ENCODE results near the gene CLEC1B.
"Not testable (repeated sequence)": the region's sequence is repeated elsewhere in the genome, so short reads cannot be mapped to it uniquely, and the experiment has no call there.

CLEC1B gene

GRCh38 chr12:9999016-9999415 is at the start of gene CLEC1B:
CLEC1B (minus strand) TSS chr12:9999121; CDS start chr12:9999100, 21 bp downstream.
- DNase-seq, result no peak

DNA sequence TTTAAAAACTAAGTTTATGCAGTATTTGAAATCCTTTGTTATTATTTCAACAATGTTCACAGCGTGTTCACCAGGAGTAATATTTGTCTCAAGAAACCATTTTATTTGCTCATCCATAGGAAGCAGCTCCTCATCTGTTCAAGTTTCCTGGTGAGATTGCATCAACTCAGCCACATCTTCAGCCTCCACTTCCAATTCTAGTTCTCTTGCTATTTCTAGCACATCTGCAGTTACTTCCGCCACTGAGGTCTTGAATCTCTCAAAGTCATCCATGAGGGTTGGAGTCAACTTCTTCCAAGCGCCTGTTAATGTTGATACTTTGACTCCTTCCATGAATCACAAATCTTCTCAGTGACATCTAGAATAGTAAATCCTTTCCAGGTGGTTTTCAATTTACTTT is 49.6 kb upstream of the CLEC1B start:
- no peak for DNase-seq

DNA sequence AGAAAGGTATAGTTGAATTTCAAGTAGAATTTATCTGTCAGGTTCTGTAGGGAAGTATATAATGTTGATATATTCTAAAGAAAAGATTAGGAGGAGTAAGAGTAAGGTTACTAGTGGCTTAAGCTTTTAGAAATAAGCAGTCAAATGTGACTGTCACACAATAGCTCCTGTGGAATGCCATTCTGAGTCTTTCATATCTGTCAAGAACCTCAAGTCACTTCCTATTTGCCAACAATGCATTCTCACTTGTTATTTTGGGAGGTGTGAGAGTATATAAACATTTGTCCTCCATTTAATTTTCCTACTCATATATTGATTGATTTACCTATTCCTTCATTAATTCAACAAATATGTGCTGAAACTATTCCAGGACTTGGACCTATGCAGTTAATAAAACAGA is 43.2 kb upstream of the CLEC1B start:
- DNase-seq, result no peak

DNA sequence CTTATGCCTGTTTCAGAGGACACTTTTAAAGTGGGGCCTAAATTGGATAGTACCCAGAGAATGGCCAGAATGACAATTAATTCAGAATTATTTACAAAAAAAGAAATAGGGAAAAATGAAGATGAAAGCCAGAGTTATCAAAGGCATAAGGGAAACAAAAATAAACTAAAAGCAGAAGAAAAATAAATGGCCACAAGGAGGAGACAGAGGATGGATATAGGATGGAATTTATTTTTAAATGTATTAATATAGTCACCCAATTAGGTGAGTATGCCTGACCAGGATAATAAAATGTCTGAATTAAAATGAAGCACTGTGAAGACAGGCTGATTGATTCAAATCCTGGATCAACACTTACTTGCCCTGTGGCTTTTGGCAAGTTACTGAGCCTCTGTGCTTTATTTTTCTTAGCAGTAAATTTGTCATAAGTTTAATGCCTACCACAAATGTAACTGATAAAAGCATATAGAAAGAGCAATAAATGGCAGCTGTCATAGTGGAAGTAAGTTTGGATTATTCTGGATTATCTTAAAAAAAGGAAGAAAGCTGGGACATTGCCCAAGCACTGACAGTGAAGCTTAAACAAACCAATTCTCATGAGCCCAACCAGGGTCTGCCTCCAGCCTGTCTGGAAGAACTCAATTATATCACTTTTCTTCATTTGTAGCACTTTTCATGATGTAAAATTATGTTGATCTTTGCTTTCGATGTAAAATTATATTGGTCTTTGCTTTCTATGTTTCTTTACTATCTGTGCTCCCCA is 35.0 kb upstream of the CLEC1B start:
- no peak for DNase-seq

DNA sequence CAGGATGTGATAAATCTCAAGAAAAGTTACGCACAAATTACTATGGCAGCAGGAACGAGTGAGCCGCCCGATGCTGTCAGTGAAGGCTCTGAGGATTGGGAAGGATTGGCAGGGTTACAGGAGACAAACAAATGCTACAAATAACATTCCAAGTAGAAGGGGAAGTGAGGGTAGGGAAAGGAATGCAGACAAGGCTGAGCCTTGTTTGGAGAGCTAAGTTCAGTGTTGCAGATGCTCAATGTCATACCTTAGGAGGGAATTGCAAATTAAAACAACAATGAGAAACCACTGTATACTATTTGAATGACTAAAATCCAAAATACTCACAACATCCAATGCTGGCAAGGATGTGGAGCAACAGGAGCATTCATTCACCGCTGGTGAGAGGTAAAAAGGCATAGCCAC is 32.9 kb upstream of the CLEC1B start:
- no peak for DNase-seq

- no peak for DNase-seq
These were observed 32.4 kb upstream of the CLEC1B start for GRCh38 chr12:10031321-10031720.

DNA sequence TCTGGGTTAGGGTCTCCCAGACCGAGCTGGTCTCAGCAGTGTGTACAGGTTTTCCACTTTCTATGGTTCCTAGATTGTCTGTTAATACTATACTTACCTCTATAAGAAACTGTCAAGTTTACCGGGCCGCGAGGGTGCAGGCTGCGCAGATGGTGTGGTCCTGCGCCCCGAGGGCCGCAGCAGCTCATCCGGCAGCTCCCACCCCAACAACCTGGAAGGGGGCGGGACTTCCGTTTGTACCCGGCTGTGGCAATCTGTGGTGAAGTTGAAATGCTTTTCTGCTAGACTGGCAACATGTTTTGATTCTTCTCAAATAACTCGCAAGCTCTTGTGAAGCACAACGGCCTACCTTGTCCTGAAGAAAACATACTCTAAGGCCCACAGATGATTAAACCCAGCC is 31.5 kb upstream of the CLEC1B start, which contains the start of gene CLEC9A:
Gene CLEC9A (plus strand): TSS at position 237 of the 400 bp plus-strand sequence. CDS start 22,006 bp downstream, outside the sequence.
- no peak for DNase-seq

GRCh38 chr12:10027721-10028120 is 28.8 kb upstream of the CLEC1B start:
- no peak for DNase-seq

GRCh38 chr12:10027311-10027710 is 28.4 kb upstream of the CLEC1B start:
- DNase-seq, result no peak

GRCh38 chr12:10026666-10027065 is 27.7 kb upstream of the CLEC1B start:
- not testable (repeated sequence) for DNase-seq

DNA sequence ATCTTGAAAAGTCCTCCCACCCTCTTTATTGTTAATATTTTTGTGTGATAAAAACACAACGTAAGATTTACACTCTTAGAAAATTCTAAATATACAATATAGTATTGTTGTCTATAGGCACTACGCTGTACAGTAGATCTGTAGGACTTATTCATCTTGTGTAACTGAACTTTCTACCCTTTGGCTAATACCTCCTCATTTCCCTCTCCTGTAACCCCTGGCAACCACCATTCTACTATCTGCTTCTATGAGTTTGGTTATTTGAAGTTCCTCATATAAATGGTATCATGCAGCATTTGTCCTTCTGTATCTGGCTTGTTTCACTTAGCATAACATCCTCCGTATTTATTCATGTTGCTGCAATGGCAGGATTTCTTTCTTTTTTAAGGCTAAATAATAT is 26.3 kb upstream of the CLEC1B start:
- DNase-seq, result no peak

GRCh38 chr12:10021342-10021741 is 22.4 kb upstream of the CLEC1B start:
- DNase-seq, result no peak

- DNase-seq, result no peak
These were observed 19.5 kb upstream of the CLEC1B start for GRCh38 chr12:10018386-10018785.

DNA sequence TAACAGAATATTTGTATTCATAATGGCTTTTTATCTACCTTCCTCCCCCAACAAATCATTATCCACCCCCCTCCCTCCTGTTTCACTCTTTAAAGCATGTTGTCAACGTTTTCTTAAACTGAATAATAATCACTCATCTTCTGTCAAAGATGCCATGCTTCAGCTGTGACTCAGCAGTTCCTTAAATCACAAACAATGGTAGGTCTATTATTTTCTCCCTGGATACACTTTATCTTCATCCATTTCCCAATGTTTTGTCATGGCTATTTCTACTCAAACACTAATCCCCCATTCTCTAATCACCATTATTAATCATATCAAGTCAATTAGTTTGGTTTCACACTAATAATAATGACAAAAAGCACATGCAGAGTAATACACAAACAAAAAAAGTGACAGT is 18.0 kb upstream of the CLEC1B start:
- DNase-seq, result no peak

DNA sequence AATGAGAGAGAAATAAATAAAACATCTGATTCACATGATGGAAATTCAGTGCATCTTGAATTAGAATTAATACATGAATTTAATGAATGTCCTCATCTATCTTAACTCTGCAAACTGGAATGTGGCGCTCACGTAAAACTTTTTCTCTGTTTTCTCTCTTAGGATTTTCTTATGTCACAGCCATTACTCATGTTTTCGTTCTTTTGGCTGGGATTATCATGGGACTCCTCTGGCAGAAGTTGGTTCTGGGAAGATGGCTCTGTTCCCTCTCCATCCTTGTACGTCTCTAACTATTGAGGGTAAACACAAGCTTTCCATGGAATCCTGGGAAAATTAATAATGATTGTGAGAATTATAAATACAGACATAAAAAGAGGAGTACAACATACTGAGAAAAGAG is 16.5 kb upstream of the CLEC1B start:
- no peak for DNase-seq

- DNase-seq, result no peak
These were observed 13.9 kb upstream of the CLEC1B start for GRCh38 chr12:10012630-10013330.

DNA sequence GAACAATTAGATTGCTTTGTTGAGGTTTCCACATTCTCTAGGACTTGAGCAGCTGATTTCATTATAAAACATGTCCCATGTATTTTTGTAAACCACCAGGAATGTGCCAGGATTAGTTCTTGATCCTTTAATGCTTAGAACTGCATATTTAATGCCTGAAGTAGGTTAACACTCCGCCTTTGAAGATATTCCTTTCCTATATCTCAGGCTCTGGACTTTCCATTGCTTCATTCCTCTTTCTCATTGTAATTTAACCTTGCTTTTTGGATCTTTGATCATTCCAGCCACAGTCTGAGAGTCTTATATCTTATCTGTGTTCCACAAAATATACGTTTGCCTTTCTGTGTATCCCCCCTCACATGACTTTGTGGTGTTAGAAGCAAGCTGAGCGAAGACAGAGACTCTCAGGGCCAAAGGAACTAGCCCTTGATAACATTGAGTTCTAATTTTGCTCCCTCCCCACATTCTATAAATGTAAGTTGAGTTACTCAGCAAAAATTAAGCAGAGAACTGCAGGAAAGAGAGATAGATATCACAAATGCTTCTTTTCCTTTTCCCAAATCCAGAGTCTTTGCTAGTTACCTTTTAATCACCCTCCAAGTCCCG is 2.4 kb upstream of the CLEC1B start:
- DNase-seq, result no peak

- DNase-seq, result no peak
These were observed 6.6 kb downstream of the CLEC1B start for GRCh38 chr12:9992296-9992695.

DNA sequence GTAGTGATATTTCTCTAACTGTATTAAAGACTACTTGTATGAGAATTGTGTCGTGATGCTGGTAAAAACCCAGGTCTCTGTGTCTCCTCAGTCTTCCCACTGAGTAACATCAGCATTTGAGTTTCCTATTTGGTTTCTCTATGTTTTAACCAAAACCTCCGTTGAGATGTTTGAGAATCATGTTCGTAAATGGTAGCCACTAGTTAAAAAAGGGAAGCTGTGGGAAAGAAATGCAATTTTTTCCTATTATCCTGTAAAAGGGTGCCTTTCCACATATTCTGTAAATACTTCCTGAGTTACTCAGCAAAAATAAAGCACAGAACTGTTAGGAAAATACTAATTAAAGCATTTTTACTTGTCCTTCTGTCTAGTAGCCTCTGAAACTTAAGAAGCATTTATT is 7.0 kb downstream of the CLEC1B start:
- DNase-seq, result no peak

GRCh38 chr12:9980126-9980525 is 18.8 kb downstream of the CLEC1B start:
- DNase-seq, result no peak

GRCh38 chr12:9977916-9978315 is 21.0 kb downstream of the CLEC1B start:
- DNase-seq, result no peak

- DNase-seq, result not testable (repeated sequence)
These were observed 22.3 kb downstream of the CLEC1B start for GRCh38 chr12:9976626-9977025.

DNA sequence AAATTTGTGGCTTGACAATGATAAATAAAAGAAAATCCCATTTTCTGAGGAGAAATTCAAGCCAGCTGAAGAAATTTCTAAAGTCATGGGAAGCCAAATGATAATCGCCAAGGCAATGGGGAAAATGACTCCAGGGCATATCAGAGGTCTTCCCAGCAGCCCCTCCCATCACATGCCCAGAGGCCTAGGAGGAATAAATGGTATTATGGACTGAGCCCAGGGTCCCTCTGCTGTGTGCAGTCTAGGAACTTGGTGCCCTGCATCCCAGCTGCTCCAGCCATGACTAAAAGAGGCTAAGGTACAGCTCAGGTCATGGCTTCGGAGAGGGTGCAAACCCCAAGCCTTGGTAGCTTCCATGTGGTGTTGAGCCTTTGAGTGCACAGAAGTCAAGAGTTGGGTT is 23.3 kb downstream of the CLEC1B start:
- no peak for DNase-seq

GRCh38 chr12:9974731-9975130 is 24.2 kb downstream of the CLEC1B start:
- DNase-seq, result not testable (repeated sequence)

Measured in stimulated activated CD4-positive, alpha-beta T cell treated with anti-CD3 and anti-CD28 coated beads, Interleukin-2, amount 100 ng/mL, for 48 hours (primary cell).